ENCODE results near the gene AGRN.
"Not testable (repeated sequence)": the region's sequence is repeated elsewhere in the genome, so short reads cannot be mapped to it uniquely, and the experiment has no call there.

AGRN gene

DNA sequence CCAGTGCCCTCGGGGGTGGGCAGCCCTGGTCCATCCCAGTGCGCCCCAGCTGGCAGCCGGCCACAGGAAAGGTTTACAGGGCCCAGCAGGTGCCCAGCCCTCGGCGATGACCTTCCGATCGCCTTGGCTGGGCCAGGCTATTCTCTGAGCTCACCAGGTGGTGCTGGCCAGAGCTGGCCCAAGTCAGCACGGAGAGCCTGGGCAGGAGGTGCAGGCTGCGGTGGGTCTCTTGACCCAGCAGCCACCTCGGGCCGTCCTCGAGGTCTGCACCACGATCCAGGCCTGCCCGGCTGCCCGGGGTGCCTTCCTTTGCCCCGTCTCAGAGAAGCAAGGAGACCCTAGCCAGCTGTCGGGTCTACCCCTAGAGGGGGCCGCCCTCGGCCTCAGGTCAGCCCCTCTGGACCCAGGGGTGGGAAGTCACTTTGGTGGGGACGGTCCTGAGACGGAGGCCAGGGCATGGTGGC lies 38.4 kb upstream of the AGRN start:
- FAIRE-seq, result no peak
- DNase-seq (ENCODE audit: insufficient read length, low spot score), result no peak

DNA sequence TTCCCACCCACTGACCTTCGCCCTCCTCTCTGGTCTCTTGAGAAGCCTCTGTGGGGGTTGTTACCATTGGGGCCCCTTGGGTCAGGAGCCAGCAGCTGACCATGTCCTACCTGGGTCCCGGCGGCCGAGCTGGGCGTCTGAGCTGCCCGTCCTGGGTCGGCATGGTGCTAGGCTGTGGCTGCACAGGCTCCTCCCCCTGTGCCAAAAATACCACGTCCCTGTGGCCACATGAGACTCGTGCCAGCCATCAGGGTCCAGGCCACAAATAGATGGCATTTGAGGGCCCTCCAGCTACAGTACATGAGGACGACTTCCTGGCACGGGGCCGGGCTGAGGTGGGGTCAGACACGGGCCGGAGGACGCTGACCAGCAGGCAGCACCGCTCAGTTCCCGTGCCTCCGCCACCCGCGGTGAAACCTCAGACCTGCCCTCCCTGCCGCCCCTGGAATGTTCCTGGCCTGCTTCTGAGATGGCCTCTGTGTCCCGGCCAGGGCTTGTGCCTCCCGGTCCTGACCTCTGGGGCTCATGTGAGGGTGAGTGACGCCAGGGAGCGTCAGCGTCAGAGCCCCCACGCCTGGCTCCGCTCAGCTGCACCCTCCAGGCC lies 37.9 kb upstream of the AGRN start, which contains the start of gene PERM1:
Gene PERM1, minus strand, starts transcription at position 139 of the 604 bp plus-strand sequence. CDS start 1,064 bp downstream, outside the sequence.
- DNase-seq (ENCODE audit: insufficient read length, low spot score) (no peak), FAIRE-seq (no peak)

DNA sequence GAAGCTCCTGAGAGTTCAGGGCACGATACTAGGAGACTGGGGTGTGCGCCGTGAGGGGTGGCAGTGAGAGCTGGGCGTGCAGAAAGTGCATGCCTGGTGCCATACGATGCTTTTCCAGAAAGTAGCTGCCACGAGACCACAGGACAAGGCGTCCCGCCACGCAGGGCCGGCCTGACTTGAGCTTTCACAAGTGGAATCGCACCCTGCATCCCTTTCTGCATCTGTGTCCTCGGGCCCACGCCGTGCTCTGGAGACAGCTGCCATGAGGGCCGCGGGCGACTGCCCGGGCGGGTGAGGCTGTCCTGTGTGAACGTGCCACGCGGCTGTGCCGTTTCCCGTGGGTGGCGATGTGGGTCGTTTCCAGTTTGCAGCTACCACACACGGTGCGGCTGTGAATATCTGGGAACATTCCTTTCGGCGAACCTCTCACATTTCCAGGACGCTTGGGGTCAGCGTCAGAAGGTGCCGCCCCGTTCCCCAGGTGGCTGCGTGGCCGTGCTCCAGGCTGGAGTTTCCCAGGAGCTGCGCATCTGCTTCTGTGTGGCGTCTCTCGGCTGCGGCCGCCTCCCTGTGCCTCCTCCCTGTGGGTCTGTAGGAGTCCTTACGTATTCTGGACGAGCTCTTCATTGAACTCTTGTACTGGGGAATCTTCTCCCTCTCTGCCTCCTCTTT lies 37.0 kb upstream of the AGRN start:
- FAIRE-seq, result no peak
- DNase-seq (ENCODE audit: insufficient read length, low spot score), result no peak

DNA sequence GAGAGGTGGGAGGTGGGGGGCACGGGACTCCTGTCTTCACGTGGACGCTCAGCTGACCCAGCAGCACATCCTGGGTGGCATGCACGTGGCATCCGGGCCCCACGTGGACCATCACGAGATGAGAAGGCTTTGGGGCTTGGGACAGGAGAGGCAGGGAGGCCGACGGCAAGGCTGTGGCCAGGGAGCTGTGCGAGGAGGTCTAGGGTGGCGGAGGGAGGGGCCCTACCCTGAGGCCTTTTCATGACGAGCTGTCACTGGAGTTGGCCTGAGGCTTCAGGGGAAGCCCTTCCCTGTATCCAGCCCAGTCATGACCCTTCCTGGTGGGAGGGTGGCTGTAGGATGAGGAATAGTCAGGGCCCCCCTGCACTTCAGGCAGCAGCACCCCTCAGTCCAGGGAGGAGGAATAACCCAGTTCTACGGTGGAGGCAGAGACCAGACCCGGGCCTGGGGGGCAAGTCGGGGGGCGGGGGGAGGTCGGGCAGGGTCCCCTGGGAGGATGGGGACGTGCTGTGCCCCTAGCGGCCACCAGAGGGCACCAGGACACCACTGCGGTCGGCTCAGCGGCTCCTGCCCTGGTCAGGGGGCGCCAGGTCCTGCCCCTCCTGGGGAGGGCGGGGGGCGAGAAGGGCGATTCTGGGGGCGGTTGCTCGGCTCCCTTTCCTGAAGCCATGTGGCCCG lies 36.0 kb upstream of the AGRN start:
- DNase-seq (ENCODE audit: insufficient read length, low spot score) (peak; percentile 85), FAIRE-seq (no peak)

DNA sequence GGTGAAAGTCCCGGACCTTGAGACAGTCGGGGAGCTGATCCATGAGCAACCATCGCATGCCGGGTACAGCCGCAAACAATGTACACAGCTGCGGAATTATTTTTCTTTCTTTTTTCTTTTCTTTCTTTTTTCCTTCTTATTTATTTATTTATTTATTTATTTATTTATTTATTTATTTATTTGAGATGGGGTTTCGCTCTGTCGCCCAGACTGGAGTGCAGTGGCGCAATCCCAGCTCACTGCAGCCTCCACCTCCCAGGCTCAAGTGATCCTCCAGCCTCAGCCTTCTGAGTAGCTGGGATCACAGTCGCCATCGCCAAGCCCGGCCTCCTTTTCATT lies 35.5 kb upstream of the AGRN start:
- FAIRE-seq (no peak), DNase-seq (ENCODE audit: insufficient read length, low spot score) (no peak)

DNA sequence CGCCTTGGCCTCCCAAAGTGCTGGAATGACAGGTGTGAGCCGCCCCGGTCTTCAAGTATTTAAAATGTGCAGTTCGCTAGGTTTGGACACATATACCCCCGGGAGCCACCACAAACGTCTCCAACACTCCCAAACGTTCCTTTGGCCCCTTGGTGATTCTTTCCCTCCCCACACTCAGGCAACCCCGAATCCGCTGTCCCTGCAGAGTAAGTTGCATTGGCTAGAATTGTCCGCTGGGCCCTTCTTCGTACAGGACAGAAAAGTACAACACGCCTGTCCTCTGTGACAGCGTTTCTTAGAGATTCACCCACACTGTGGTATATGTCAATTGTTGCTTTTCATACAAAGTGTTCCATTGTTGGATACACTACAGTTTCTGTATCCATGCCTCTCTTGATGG lies 34.8 kb upstream of the AGRN start:
- DNase-seq (ENCODE audit: insufficient read length, low spot score) (no peak), FAIRE-seq (no peak)

DNA sequence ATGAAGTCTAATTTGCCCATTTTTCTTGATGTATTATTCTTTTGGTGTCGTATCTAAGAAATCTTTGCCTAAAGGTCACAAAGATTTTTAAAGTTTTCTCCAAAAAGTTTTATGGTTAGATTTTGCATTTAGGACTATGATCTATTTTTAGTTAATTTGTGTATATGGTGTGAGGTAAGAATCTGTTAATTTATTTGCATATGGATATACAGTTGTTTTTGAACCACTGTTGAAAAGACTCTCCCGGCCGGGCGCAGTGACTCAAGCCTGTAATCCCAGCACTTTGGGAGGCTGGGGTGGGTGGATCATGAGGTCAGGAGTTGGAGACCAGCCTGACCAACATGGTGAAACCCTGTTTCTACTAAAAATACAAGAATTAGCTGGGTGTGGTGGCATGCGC lies 31.9 kb upstream of the AGRN start:
- DNase-seq (ENCODE audit: insufficient read length, low spot score); FAIRE-seq: not testable (repeated sequence)

DNA sequence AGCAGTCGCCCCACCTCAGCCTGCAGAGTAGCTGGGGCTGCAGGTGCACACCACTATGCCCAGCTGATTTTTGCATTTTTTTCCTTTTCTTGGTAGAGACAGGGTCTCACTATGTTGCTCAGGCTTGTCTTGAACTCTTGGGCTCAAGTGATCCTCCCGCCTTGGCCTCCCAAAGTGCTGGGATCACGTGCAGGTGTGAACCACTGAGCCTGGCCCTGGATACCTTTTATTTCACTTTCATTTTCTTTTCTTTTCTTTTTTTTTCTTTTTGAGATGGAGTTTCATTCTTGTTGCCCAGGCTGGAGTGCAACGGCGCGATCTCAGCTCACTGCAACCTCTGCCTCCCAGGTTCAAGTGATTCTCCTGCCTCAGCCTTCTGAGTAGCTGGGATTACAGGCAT lies 28.6 kb upstream of the AGRN start:
- not testable (repeated sequence) for FAIRE-seq; DNase-seq (ENCODE audit: insufficient read length, low spot score)

DNA sequence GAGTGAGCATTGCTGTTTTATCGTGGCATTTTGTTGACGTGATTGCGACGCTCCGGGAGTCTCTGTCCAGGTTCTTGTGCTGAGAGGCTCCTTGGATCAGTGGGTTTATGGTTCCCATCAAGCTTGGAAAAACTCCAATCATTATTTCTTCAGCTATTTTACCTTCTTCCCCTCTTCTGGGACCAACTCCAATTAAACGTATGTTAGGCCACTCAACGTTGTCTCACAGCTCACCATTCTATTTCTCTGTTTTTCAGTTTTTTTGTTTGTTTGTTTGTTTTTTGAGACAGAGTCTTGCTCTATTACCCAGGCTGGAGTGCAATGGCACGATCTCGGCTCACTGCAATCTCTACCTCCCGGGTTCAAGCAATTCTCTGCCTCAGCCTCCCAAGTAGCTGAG lies 28.0 kb upstream of the AGRN start:
- FAIRE-seq (no peak), DNase-seq (ENCODE audit: insufficient read length, low spot score) (no peak)

DNA sequence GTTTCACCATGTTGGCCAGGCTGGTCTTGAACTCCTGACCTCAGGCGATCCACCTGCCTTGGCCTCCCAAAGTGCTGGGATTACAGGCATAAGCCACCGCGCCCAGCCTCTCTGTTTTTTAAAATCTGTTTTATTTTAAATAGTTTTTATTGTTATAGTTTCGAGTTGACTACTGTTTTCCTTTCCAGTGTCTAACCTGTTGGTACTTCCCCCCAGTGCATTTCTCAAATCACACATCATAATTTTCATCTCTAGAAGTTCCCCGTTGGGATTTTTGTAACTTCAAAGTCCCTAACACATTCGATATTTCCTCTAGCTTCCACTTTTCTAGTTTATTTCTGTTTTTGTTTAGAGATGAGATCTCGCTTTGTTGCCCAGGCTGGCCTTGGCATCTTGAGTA lies 27.6 kb upstream of the AGRN start:
- DNase-seq (ENCODE audit: insufficient read length, low spot score), result no peak
- peak; percentile 64 for FAIRE-seq

DNA sequence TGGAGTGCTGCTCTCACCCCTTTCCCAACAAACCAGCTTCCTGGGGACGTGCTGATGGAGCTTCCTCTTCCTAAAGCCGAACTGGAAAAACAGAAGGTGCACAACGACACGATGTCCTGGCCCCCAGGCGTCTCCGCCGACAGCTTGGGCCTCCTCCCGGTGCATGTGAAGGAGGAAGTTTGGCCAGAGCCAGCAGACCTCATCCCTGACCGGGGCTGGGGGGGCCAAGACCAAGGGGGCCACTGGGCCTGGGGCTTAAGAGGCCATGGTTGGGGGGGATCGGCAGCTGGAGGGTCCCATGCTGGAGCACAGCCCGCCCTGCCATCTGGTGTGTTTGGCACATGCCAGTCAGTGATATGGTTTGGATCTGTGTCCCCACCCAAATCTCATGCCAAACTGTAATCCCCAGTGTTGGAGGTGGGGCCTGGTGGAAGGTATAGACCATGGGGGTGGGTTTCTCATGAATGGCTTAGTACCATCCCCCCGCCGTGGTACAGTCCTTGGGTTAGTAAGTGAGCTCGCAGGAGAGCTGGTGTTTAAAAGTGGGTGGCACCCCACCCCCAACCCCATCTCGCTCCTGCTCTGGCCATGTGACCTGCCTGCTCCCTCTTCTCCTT lies 26.4 kb upstream of the AGRN start:
- FAIRE-seq (no peak), DNase-seq (ENCODE audit: insufficient read length, low spot score) (no peak)

DNA sequence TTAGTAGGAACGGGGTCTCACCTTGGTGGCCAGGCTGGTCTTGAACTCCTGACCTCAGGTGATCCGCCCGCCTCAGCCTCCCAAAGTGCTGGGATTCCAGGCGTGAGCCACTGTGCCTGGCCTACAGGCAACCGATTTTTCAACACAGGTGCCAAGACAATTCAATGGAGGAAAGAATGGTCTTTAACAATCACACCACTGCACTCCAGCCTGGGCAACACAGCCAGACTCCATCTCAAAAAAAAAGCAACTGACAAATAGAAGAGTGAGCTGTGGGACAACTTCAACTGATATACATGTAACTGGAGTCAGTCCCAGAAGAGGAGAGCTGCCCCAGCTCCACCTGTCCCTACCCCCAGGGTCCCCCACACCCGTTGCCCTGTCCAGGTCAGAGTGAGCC lies 25.4 kb upstream of the AGRN start:
- DNase-seq (ENCODE audit: insufficient read length, low spot score); FAIRE-seq: not testable (repeated sequence)

DNA sequence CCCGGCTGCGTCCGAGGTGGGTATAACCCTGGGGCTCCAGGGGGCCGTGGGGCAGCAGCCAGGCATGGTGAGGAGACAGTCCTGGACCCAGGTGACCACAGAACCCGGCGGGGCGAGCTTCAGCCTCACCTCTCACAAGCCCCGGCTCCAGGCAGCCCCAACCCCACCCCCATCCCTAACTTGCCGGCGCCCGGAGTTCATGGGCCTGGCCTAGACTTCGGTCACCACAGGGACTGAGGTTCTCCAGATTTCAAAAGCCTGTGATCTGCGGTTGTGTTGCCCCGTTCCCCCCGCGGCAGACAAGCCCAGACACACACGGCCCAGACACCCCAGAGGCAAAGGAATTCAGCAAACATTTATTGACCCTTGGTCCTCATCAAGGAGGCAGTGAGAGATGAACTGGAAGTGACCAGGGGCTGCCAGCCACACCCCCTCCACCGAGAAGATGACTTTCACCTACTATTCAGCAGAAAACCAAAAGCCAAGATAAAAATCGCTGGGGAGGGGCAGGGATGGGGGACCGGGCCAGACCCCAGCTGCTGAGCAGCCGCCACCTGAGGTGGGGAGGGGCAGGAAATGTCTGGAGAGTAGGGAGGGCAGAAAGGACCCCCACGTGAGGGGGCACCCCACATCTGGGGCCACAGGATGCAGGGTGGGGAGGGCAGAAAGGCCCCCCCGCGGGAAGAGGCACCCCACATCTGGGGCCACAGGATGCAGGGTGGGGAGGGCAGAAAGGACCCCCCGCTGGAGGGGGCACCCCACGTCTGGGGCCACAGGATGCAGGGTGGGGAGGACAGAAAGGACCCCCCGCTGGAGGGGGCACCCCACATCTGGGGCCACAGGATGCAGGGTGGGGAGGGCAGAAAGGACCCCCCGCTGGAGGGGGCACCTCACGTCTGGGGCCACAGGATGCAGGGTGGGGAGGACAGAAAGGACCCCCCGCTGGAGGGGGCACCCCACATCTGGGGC lies 24.0 kb upstream of the AGRN start:
- FAIRE-seq (no peak), DNase-seq (ENCODE audit: insufficient read length, low spot score) (no peak)

DNA sequence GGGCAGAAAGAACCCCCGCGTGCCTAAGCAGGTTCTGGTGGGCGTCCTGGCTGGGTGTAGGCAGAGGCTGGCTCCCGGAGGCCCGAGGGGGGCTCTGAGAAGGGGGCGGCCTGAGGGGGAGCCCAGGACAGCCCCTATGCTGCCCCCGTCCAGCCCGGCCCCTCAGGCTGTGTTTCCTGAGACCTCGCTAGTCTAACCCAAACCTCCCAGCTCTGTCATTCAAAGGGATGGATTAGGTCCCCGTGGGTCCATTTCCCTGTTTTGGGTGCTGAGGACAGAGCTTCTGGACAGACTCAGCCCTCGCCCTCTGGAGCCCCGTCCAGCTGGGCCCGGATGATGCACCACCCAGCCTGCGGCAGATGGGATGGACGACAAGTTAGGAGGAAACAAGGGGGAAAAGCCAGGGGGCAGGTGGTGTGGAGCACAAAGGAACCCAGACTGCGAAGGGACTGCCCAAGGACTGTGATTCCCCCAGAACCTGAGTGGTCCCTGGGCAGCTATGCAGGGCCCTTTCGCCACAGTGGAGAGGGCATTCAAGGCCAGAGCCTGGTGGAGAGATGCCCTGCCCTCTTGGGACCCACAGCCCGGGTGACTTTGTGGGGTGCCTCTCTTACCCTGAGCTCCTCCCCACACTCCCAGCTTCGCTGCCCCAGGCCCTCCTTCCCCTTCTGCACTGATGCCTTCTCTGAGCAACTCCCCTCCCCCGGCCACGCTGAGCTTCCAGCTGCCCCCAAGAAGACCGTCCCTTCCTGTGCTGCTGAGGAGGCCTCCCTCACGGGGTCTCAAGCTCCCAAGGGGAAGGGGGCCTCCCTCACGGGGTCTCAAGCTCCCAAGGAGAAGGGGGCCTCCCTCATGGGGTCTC lies 22.8 kb upstream of the AGRN start:
- FAIRE-seq, result no peak

DNA sequence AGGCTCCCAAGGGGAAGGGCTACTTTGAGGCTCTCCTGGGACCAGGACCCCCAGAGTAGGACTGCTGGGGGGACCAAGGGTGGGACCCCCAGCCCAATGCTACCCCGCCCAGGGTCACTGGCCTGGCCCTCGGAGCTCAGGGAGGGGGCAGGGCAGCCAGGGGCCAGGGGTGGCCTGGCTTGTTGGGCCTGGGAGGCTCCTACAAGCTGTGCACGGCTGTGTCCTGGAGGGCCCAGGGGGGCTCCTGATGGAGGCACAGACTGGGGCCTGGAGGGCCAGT lies 22.3 kb upstream of the AGRN start:
- DNase-seq (ENCODE audit: insufficient read length, low spot score) (no peak), FAIRE-seq (no peak)

More for the DNA sequence above, 22.8 kb upstream of the AGRN start:
- no peak for DNase-seq (ENCODE audit: insufficient read length, low spot score)

DNA sequence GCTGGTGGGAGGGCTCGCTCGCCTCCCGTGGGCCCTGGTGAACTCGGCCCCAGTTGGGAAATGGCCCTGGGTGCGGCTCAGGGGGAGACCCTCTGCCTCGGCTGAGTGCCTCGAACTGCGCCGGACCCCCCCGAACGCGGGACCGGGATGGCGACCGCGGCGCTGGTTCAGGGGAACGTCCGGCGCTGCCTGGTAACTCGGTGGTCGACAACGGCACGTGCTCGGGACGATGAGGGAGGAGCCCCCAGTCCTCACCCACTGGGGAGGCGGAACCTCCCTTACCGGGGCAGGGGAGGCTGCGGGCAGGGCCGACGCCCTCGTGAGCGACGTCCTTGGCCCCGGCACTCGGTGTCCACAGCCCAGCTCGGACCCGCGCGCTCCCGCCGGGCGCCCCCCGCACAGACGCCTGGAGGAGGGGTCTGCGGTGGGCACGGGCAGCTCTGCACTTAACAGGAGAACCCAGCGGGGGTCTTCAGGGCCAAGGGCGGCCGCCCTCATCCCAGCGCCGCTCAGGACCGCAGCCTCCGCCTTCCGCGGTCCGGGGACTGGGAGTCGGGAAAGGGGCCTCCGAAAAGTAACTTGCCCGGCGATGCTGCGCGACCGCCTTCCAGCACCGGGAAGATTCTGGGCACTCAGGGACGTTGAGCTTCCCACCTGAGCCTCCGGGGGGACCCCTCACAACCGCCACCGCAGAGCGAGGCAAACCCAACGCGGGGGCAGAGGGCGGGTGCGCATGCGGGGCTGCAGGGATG lies 21.8 kb upstream of the AGRN start:
- no peak for DNase-seq (ENCODE audit: insufficient read length, low spot score)

DNA sequence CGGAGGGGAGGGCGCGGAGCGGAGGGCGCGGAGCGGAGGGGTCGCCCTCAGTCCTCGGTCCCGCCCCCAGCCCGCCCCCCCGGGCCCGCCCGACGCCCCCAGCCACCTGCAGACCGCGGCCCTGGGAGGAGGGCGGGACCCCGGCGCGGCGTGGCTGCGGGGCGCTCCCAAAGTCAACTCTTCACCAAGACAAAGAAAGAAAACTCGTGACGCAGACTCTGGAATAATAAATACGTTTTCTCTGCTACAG lies 21.2 kb upstream of the AGRN start:
- FAIRE-seq, result no peak
- no peak for DNase-seq (ENCODE audit: insufficient read length, low spot score)

More for the DNA sequence above, 21.8 kb upstream of the AGRN start:
- FAIRE-seq, result no peak

DNA sequence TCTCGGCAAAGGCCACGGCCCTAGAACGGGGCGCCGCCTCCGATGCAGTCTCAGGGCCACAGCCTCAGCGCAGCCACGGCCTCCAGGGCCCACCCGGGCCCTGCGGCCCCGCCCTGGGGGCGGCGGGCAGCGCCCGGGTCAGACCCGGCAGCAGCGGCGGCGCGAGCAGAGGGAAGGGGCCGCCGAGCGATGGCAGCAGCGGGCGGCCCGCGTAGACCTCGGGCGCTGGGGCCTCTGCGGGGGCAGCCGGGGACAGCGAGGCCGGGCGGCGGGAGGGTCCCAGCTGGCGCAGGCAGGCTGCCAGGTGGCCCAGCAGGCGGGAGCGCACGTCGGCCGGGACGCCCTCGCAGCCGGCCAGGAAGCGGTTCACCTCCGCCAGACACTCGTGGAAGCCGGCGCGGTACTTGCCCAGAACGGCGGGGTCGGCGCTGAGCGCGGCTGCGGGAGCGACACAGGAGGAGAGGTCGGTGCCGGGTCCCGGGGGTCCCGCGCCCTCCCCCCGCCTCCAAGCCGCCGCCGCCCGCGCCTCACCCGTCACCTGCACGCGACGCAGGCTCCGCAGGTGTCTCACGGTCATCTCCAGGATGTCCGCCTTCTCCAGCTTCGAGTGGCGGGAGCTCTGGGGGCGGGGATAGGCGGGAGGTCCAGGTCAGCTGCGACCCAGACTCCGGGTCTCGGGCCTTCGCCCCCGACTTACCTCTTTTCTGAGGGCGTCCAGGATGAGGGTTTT lies 20.8 kb upstream of the AGRN start:
- FAIRE-seq, result no peak
- DNase-seq (ENCODE audit: insufficient read length, low spot score), result no peak

Measured in GM19239 (cell line).